Heart right ventricle (tissue), 16 donors: ENCODE measurements around the gene STRIT1. TPM values are rescaled to one million over a fixed set of nuclear protein-coding genes. Genes with fewer than 3 reads are reported as not detected.

Source experiments
- ATAC-seq, 8 donors: fragments of 200-7000 bp; cut with Tn5 transposase; one replicate each; pipeline ENCODE4 v1.9.1; 2020; ENCODE audit warnings: mild to moderate bottlenecking in 8 of 8, moderate library complexity in 8 of 8, moderate number of reproducible peaks in 1 of 8
- DNase-seq, 2 donors: peaks; one replicate each; pipeline ENCODE4 v3.0.0-alpha.2; 2020
- H3K27ac ChIP-seq, 10 donors: fragments of 200-600 bp; sonication (generic) in 2 of 10; one replicate each; pipeline versions ENCODE4 v1.5.0 to v1.8.0; 2020 to 2022; ENCODE audit warnings: mild to moderate bottlenecking in 3 of 10
- H3K27me3 ChIP-seq, 7 donors: fragments of 200-600 bp; one replicate each; pipeline ENCODE4 v1.8.0; 2021 to 2022; ENCODE audit warnings: mild to moderate bottlenecking in 2 of 7
- H3K36me3 ChIP-seq, 9 donors: fragments of 200-600 bp; sonication (generic) in 1 of 9; one replicate each; pipeline versions ENCODE4 v1.5.0 to v1.8.0; 2020 to 2022; ENCODE audit warnings: mild to moderate bottlenecking in 2 of 9
- H3K4me1 ChIP-seq, 9 donors: fragments of 200-600 bp; sonication (generic) in 1 of 9; one replicate each; pipeline versions ENCODE4 v1.5.0 to v1.8.0; 2020 to 2022; ENCODE audit warnings: mild to moderate bottlenecking in 4 of 9
- H3K4me3 ChIP-seq, 10 donors: fragments of 200-600 bp; sonication (generic) in 2 of 10; one replicate each; pipeline versions ENCODE4 v1.5.0 to v1.8.0; 2020 to 2022; ENCODE audit warnings: mild to moderate bottlenecking in 7 of 10, moderate library complexity in 2 of 10
- H3K9me3 ChIP-seq, 11 donors: fragments of 200-600 bp in 10 of 11; sonication (generic) in 2 of 11; one replicate each; pipeline versions ENCODE4 v1.5.0 to v1.8.0; 2013 to 2022; ENCODE audit warnings: mild to moderate bottlenecking in 2 of 11, control low read depth in 1 of 11, moderate library complexity in 1 of 11
- whole genome bisulfite sequencing, 2 donors: extraction: QIAGEN DNeasy Blood & Tissue Kit; methylation state at CpG; one replicate each; pipeline ENCODE4 v1.1.7; 2013; ENCODE audit warnings: inconsistent platforms in 1 of 2; 5-methylcytosine and 5-hydroxymethylcytosine counted together
- intact Hi-C, 10 donors: fragments of 100-400 bp; cut with DNase I; formaldehyde crosslinking; loops; one replicate each; pipeline versions ENCODE4 v1.11.1 to v1.14.2; 2022
- polyA plus RNA-seq, 2 donors: library from polyadenylated mRNA; stranded (reverse); fragments of 200-250 nt; gene quantifications; one replicate each; pipeline ENCODE4 v1.2.3, GENCODE V29; 2013
- total RNA-seq, 10 donors: library from RNA; stranded (reverse); fragmentation: NEBNext Ultra II Directional in 3 of 10; extraction: Animal tissue kit (Norgen Biotek cat#: 25700) in 3 of 10; gene quantifications; one replicate each; pipeline versions ENCODE4 v1.2.1 to v1.2.4, GENCODE V29; 2021 to 2023
- TF ChIP-seq, protein P1 (sequence below), 9 donors: fragments of 200-600 bp; sonication (generic) in 2 of 9; IDR thresholded peaks; one replicate each; pipeline versions ENCODE4 v1.5.0 to v1.8.0; 2021 to 2022; ENCODE audit warnings: antibody characterized with exemption in 9 of 9, mild to moderate bottlenecking in 5 of 9, moderate library complexity in 1 of 9
- donor health status: Arrhythmogenic right ventricular cardiomyopathy.
- donor health status: ischemic (EF 13 %, LVEDD 7.1; RV severe dilation, severe dysfunction).
- donor health status: healthy with polysubstance abuse.
- donor health status: DM: no; HTN: yes; CAD: no.
- donor health status: DM: no; HTN: no; CAD: no.
- donor health status: ischemic (EF 25% LVEDD 6.9; RV normal size, moderate dysfunction).
- donor health status: ischemic (EF 25% LVEDD 5.7; RV mildly dilated, moderate dysfunction).
- donor health status: healthy.
- donor health status: DM: yes; HTN: yes; CAD: no.
- donor health status: Ischemic cardiomyopathy.
- donor health status: ischemic (EF 35%, LVEDD 5.7; RV mildly dilated, moderate dysfunction).
- donor health status: nonischemic (EF 11% LVEDD 7.7; RV severe dilation, severe dysfunction).
- donor health status: DM: yes; HTN: yes; CAD: no.
- donor health status: PGD.
- donor health status: ischemic (EF 29% LVEDD 5.4; RV normal size, mild dysfunction).
- donor health status: nonischemic (EF 23%, LVEDD 6.1; RV moderate dilation, normal function).

STRIT1 gene
- total and polyA plus RNA-seq, 12 donors = 0.26 to 5.6 (median 1.2) TPM; not detected in 1

DNA sequence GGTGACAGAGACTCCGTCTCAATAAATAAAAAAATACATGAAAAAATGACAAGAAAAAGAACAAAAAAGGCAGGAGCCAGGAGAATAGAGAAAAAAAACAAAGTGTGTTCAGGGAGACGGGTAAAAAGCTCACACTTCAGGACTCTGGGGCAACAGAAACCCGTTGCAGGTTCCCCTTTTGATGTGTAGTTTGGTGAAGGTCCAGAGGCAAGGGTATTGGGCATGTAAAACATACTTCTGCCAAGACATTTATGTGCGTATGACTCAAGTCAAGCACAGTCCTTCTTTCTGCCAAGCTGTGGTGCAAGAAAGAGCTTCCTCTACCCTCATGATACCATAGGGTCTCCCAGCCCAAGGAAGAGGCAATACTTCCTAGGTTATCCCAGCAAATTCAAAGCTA is 33.4 kb upstream of the STRIT1 start:
- DNase-seq (no peak), ATAC-seq (no peak)
- no peak overlapping the region for H3K27ac ChIP-seq
- H3K4me3 ChIP-seq = no peak overlapping the region
- no peaks in the 10 kb centered on the region for H3K9me3 ChIP-seq
- TF ChIP-seq, protein P1, sequence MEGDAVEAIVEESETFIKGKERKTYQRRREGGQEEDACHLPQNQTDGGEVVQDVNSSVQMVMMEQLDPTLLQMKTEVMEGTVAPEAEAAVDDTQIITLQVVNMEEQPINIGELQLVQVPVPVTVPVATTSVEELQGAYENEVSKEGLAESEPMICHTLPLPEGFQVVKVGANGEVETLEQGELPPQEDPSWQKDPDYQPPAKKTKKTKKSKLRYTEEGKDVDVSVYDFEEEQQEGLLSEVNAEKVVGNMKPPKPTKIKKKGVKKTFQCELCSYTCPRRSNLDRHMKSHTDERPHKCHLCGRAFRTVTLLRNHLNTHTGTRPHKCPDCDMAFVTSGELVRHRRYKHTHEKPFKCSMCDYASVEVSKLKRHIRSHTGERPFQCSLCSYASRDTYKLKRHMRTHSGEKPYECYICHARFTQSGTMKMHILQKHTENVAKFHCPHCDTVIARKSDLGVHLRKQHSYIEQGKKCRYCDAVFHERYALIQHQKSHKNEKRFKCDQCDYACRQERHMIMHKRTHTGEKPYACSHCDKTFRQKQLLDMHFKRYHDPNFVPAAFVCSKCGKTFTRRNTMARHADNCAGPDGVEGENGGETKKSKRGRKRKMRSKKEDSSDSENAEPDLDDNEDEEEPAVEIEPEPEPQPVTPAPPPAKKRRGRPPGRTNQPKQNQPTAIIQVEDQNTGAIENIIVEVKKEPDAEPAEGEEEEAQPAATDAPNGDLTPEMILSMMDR (IDR thresholded peaks at IDR 0.05) = no peak
- no peaks in the 10 kb centered on the region for H3K36me3 ChIP-seq
- WGBS, 2 donors = 83 to 84% methylated on average over 4 of the region's 4 CpGs
- intact Hi-C loops = loop anchor here in 3 of 10 donors (5.0 to 10.0 kb wide), 3 partner anchors 572 to 995 kb away; no protein-coding TSS in a partner anchor
- H3K27me3 ChIP-seq = no peaks in the 10 kb centered on the region
- no peaks in the 10 kb centered on the region for H3K4me1 ChIP-seq

DNA sequence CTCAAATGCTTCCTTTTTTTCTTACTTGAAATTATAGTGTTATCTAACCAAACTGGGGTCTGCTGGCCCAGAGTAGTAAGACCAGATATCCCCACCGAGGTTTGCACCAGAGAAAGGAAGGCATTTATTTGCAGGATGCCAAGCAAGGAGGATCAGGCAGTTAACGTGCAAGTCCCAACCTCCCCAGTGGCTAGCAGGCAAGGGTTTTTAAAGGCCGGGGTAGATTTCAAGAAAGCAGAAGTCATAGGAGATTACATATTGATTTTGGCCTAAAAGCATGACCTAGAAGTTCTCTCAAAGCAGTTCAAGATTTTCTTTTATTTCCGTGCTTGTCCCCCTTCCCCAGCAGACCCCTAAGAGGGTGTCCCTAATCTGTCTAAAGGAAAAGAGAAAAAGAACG is 32.8 kb upstream of the STRIT1 start:
- no peaks in the 10 kb centered on the region for H3K36me3 ChIP-seq
- no peaks in the 10 kb centered on the region for H3K9me3 ChIP-seq
- TF ChIP-seq, protein P1 (IDR thresholded peaks at IDR 0.05) = no peak
- H3K27ac ChIP-seq = no peak overlapping the region
- DNase-seq (no peak), ATAC-seq (no peak)
- 78 to 84% methylated on average over 5 of the region's 5 CpGs for WGBS, 2 donors
- H3K4me3 ChIP-seq = no peak overlapping the region
- no peaks in the 10 kb centered on the region for H3K4me1 ChIP-seq
- H3K27me3 ChIP-seq = no peaks in the 10 kb centered on the region
- intact Hi-C loops = loop anchor here in 3 of 10 donors (5.0 to 10.0 kb wide), 3 partner anchors 571 to 994 kb away; no protein-coding TSS in a partner anchor

DNA sequence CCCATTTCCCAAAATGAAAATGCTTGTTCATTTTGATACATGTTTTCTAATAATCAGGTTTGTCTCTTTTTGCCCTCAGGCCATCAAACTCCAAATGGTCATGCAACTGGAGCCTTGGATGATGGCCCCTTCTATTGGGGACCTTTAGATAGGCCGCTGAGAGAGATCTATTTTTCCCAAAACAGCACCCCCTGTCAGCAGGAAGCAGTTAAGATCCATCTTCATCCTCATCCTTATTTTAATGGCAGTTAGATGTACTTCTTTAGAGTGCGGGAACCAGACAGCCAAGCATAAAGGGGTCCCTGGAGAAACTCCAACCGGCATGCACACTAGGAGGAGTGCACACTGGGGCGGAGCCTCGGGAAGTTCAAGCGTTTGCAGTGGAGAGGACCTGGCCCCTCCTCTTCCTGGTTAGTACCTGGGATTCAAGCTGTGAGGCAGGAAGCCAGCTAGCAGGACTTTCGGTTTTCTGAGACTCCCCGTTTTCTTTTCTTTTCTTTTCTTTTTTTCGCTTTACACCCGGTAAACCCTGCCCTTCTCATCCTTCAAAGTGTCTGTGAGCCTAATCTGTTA is 31.9 kb upstream of the STRIT1 start:
- H3K4me3 ChIP-seq = no peak overlapping the region
- WGBS, 2 donors = 62 to 65% methylated on average over 10 of the region's 10 CpGs
- no peaks in the 10 kb centered on the region for H3K9me3 ChIP-seq
- DNase-seq (no peak), ATAC-seq (no peak)
- H3K36me3 ChIP-seq = no peaks in the 10 kb centered on the region
- TF ChIP-seq, protein P1 (IDR thresholded peaks at IDR 0.05) = no peak
- intact Hi-C loops = loop anchor here in 5 of 10 donors (2.0 to 10.0 kb wide), 5 partner anchors 567 to 993 kb away; no protein-coding TSS in a partner anchor
- no peaks in the 10 kb centered on the region for H3K27me3 ChIP-seq
- no peak overlapping the region for H3K27ac ChIP-seq
- no peaks in the 10 kb centered on the region for H3K4me1 ChIP-seq

DNA sequence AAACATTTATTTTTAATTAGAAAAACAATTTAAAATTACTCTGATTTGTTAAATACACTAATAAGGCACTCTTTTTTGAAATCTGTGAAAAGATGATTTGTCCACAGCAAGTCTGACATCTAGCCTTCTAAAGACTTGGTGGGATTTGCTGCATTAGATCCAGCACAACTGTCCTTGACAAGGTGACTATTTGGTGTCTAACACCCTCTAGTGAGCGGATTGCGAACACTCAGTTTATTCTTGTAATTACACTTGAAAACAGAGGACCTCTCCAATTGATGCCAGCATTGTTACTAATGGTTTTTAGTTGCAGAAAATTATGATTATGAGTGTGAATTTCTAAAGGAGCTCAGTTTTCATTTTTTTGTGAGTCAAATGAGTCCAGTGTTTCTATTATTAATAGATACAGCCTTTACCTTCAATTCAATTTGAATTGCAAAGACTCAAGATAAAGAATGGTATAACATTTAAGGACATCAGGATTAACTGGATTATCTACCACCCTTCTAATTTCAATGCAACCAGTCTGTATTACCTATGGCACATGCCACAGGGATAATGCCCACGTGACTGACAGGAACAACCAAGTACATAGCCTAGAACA is 29.7 kb upstream of the STRIT1 start:
- ATAC-seq (peak; percentile 59 to 80 (median 66)), DNase-seq (peak in 1 of 2 donors; percentile 36)
- no peaks in the 10 kb centered on the region for H3K9me3 ChIP-seq
- WGBS, 2 donors = 9 to 10% methylated on average over 3 of the region's 3 CpGs
- H3K4me1 ChIP-seq = no peaks in the 10 kb centered on the region
- H3K36me3 ChIP-seq = no peaks in the 10 kb centered on the region
- H3K27me3 ChIP-seq = no peaks in the 10 kb centered on the region
- TF ChIP-seq, protein P1 (IDR thresholded peaks at IDR 0.05) = peak; percentile 34 to 79 (median 70)
- H3K27ac ChIP-seq = no peak overlapping the region
- intact Hi-C loops = loop anchor here (1.0 to 10.0 kb wide), 8 partner anchors 565 to 991 kb away; no protein-coding TSS in a partner anchor
- no peak overlapping the region for H3K4me3 ChIP-seq
